Heart left ventricle (tissue), 13 donors: ENCODE measurements around the gene STRIT1.

Experiments
- POLR2A ChIP-seq, 2 donors: fragments of 450-650 bp; IDR thresholded peaks; one replicate each; pipeline ENCODE4 v1.6.1; 2017; ENCODE audit warnings: antibody characterized with exemption in 2 of 2, mild to moderate bottlenecking in 2 of 2, moderate library complexity in 2 of 2
- TF ChIP-seq, protein P1 (sequence below), 12 donors: fragments of 200-600 bp; sonication (generic) in 4 of 12; IDR thresholded peaks; one replicate each; pipeline versions ENCODE4 v1.5.0 to v1.8.0; 2018 to 2022; ENCODE audit warnings: antibody characterized with exemption in 12 of 12, mild to moderate bottlenecking in 5 of 12
- donor health status: ischemic (EF 13 %, LVEDD 7.1; RV severe dilation, severe dysfunction).
- donor health status: DM: no; HTN: yes; CAD: no.
- donor health status: DM: no; HTN: no; CAD: no.
- donor health status: ischemic (EF 25% LVEDD 6.9; RV normal size, moderate dysfunction).
- donor health status: ischemic (EF 25% LVEDD 5.7; RV mildly dilated, moderate dysfunction).
- donor health status: ischemic (EF 35%, LVEDD 5.7; RV mildly dilated, moderate dysfunction).
- donor health status: nonischemic (EF 11% LVEDD 7.7; RV severe dilation, severe dysfunction).
- donor health status: DM: yes; HTN: yes; CAD: no.
- donor health status: PGD.
- donor health status: ischemic (EF 29% LVEDD 5.4; RV normal size, mild dysfunction).
- donor health status: nonischemic (EF 23%, LVEDD 6.1; RV moderate dilation, normal function).

DNA sequence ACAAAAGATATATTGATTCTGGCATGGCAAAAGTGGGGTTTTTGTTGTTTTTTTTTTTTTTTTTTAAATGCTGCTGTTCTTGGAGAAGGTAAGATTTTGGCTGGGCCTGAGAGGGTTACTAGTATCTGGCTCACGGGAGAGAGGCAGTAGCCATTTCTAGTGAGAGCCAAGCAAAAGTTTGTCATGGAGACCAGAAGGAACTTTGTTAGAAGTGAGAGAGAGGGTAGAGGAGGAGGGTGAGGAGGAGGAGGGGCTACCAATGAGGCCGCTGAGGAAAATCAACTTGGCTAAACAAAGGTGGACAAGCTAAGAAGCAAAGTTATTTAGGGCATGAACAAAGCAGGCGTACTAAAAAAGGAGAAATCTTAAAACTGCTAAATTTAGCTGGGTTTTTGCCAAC, 48.9 kb upstream of the STRIT1 start:
- TF ChIP-seq POLR2A (IDR thresholded peaks at IDR 0.05), result no peak
- TF ChIP-seq, protein P1, sequence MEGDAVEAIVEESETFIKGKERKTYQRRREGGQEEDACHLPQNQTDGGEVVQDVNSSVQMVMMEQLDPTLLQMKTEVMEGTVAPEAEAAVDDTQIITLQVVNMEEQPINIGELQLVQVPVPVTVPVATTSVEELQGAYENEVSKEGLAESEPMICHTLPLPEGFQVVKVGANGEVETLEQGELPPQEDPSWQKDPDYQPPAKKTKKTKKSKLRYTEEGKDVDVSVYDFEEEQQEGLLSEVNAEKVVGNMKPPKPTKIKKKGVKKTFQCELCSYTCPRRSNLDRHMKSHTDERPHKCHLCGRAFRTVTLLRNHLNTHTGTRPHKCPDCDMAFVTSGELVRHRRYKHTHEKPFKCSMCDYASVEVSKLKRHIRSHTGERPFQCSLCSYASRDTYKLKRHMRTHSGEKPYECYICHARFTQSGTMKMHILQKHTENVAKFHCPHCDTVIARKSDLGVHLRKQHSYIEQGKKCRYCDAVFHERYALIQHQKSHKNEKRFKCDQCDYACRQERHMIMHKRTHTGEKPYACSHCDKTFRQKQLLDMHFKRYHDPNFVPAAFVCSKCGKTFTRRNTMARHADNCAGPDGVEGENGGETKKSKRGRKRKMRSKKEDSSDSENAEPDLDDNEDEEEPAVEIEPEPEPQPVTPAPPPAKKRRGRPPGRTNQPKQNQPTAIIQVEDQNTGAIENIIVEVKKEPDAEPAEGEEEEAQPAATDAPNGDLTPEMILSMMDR (IDR thresholded peaks at IDR 0.05), result no peak
